IMR-90 (cell line): ENCODE results near the gene CCDC7. TPM values are rescaled to one million over a fixed set of nuclear protein-coding genes. Genes with fewer than 3 reads are reported as not detected.

Experiments used
- ATAC-seq: fragments of 200-7000 bp; cut with Tn5 transposase; 2 replicates; pipeline ENCODE4 v1.9.1; 2020; ENCODE audit warnings: low read depth, mild to moderate bottlenecking, moderate library complexity
- BruUV-seq: library from RNA; stranded (reverse); fragments of 400-500 nt; replicated peaks from 2 replicates; lab custom pipeline; 2021; lab: Mats Ljungman, UMichigan
- CTCF ChIA-PET: fragments of 300-600 bp; formaldehyde crosslinking; extraction: SDS; loops from one replicate; lab custom pipeline; 2021; ENCODE audit warnings: antibody characterized with exemption; lab: Yijun Ruan, JAX
- POLR2A ChIA-PET: fragments of 300-600 bp; sonication (Branson Sonifier 250); formaldehyde crosslinking; loops from one replicate; lab custom pipeline; 2022; ENCODE audit warnings: antibody characterized with exemption; ENCODE audit not compliant: unreplicated experiment; lab: Charles Lee
- DNase-seq: peaks from one replicate; pipeline ENCODE4 v3.0.0; 2013
- H2AFZ ChIP-seq: replicated peaks from 2 replicates; pipeline ENCODE3; 2013; ENCODE audit warnings: low read length, mild to moderate bottlenecking; ENCODE audit not compliant: poor library complexity
- H2AK5ac ChIP-seq: 2 replicates; pipeline ENCODE4 v1.6.1; 2013; ENCODE audit warnings: low read depth, low read length, inconsistent platforms
- H2AK9ac ChIP-seq: replicated peaks from 2 replicates; pipeline ENCODE3; 2013; ENCODE audit warnings: mild to moderate bottlenecking, low read depth, low read length, moderate library complexity; ENCODE audit not compliant: poor library complexity
- H2BK120ac ChIP-seq: 2 replicates; pipeline ENCODE4 v1.6.1; 2013; ENCODE audit warnings: low read depth, low read length, inconsistent platforms
- H2BK15ac ChIP-seq: 3 replicates; pipeline ENCODE4 v1.6.1; 2013; ENCODE audit warnings: low read depth, low read length, inconsistent platforms
- H2BK20ac ChIP-seq: 2 replicates; pipeline ENCODE4 v1.6.1; 2013; ENCODE audit warnings: low read depth, mild to moderate bottlenecking, inconsistent platforms, low read length, moderate library complexity
- H2BK5ac ChIP-seq: 2 replicates; pipeline ENCODE4 v1.6.1; 2013; ENCODE audit warnings: mild to moderate bottlenecking, low read depth, low read length, inconsistent platforms; ENCODE audit not compliant: poor library complexity, severe bottlenecking
- H3K14ac ChIP-seq: replicated peaks from 2 replicates; pipeline ENCODE4 v1.6.1; 2013; ENCODE audit warnings: low read depth, low read length, inconsistent platforms
- H3K18ac ChIP-seq: 2 replicates; pipeline ENCODE4 v1.6.1; 2013; ENCODE audit warnings: low read depth, low read length, control low read depth
- H3K23ac ChIP-seq: 2 replicates; pipeline ENCODE4 v1.6.1; 2013; ENCODE audit warnings: low read depth, low read length, inconsistent platforms
- H3K27ac ChIP-seq: 2 replicates; pipeline ENCODE4 v1.5.1; 2013; ENCODE audit warnings: mild to moderate bottlenecking, control low read depth, low read length; ENCODE audit not compliant: insufficient read depth
- H3K27me3 ChIP-seq: 2 replicates; pipeline ENCODE4 v1.6.1; 2013; ENCODE audit warnings: low read length; ENCODE audit not compliant: control insufficient read depth, insufficient read depth
- H3K36me3 ChIP-seq: 2 replicates; pipeline ENCODE4 v1.6.1; 2013; ENCODE audit warnings: low read length, mixed read lengths; ENCODE audit not compliant: control insufficient read depth, insufficient read depth
- H3K4ac ChIP-seq: 2 replicates; pipeline ENCODE4 v1.6.1; 2013; ENCODE audit warnings: low read depth, low read length, inconsistent platforms
- H3K4me1 ChIP-seq: 2 replicates; pipeline ENCODE4 v1.6.1; 2013; ENCODE audit warnings: low read length, mixed read lengths; ENCODE audit not compliant: control insufficient read depth, insufficient read depth
- H3K4me2 ChIP-seq: 2 replicates; pipeline ENCODE4 v1.6.1; 2013; ENCODE audit warnings: low read depth, mild to moderate bottlenecking, control low read depth, low read length, moderate library complexity
- H3K4me3 ChIP-seq: 2 replicates; pipeline ENCODE4 v1.5.1; 2013; ENCODE audit warnings: low read depth, mild to moderate bottlenecking, control low read depth, low read length, moderate library complexity; ENCODE audit not compliant: insufficient read depth
- H3K56ac ChIP-seq: 2 replicates; pipeline ENCODE4 v1.6.1; 2013; ENCODE audit warnings: low read length, inconsistent platforms; ENCODE audit not compliant: insufficient read depth; ENCODE audit errors: extremely low read depth
- H3K79me1 ChIP-seq, 2 experiments: 2 replicates each; pipeline ENCODE4 v1.6.1; 2013; ENCODE audit warnings: low read length in 2 of 2, inconsistent platforms in 1 of 2, low read depth in 1 of 2
- H3K9ac ChIP-seq: 2 replicates; pipeline ENCODE4 v1.6.1; 2013; ENCODE audit warnings: low read depth, low read length, control low read depth
- H3K9me1 ChIP-seq: 2 replicates; pipeline ENCODE4 v1.6.1; 2013; ENCODE audit warnings: low read length, inconsistent platforms; ENCODE audit not compliant: insufficient read depth
- H3K9me3 ChIP-seq: 2 replicates; pipeline ENCODE4 v1.6.1; 2013; ENCODE audit warnings: low read length; ENCODE audit not compliant: control insufficient read depth, insufficient read depth
- H4K20me1 ChIP-seq: 2 replicates; pipeline ENCODE4 v1.6.1; 2013; ENCODE audit warnings: low read length, inconsistent platforms; ENCODE audit not compliant: insufficient read depth
- H4K5ac ChIP-seq: 2 replicates; pipeline ENCODE4 v1.6.1; 2013; ENCODE audit warnings: mild to moderate bottlenecking, low read depth, low read length, control low read depth
- H4K8ac ChIP-seq, 2 experiments: 2 replicates each; pipeline ENCODE4 v1.6.1; 2013; ENCODE audit warnings: low read depth in 2 of 2, low read length in 2 of 2, control low read depth in 1 of 2, inconsistent platforms in 1 of 2
- H4K91ac ChIP-seq: 2 replicates; pipeline ENCODE4 v1.6.1; 2013; ENCODE audit warnings: low read depth, low read length, inconsistent platforms; ENCODE audit not compliant: insufficient read depth
- RAD21 ChIP-seq: IDR thresholded peaks from 2 replicates; pipeline ENCODE4 v1.6.1; 2012; ENCODE audit warnings: low read length, improper control_type of control experiment
- WGBS, 2 experiments: methylation state at CpG; one replicate each; pipeline versions ENCODE4 v1.1.5 to v1.1.7; 2013; ENCODE audit warnings: missing lambda C conversion rate in 2 of 2; ENCODE audit not compliant: insufficient read length in 1 of 2; ENCODE audit errors: extremely low coverage in 2 of 2; 5-methylcytosine and 5-hydroxymethylcytosine counted together
- dilution Hi-C: fragments of 300-500 bp; cut with HindIII; formaldehyde crosslinking; loops from one replicate; pipeline ENCODE4 v1.14.3; 2018; ENCODE audit warnings: low sequenced_read_pairs; ENCODE audit not compliant: unreplicated experiment
- in situ Hi-C: fragments of 300-500 bp; cut with MboI; formaldehyde crosslinking; loops from 3 replicates; pipeline ENCODE4 v1.14.3; 2019; ENCODE audit warnings: low sequenced_read_pairs, inconsistent platforms, mixed read lengths
- intact Hi-C: fragments of 100-400 bp; cut with micrococcal nuclease; formaldehyde crosslinking; loops from 2 replicates; pipeline ENCODE4 v1.10.0; 2022
- polyA plus RNA-seq, 3 experiments: library from polyadenylated mRNA; depleted of rRNA; stranded (reverse); fragments of >200 nt; gene quantifications; 2 replicates each; pipeline ENCODE4 v1.2.3, GENCODE V29; 2012; ENCODE audit warnings: low replicate concordance in 1 of 3
- total RNA-seq: library from RNA; depleted of rRNA; stranded (reverse); fragments of >200 nt; gene quantifications from 2 replicates; pipeline ENCODE4 v1.2.3, GENCODE V29; 2012

The CCDC7 gene
- total and polyA plus RNA-seq, 2 of the 4 experiments (the other 2 are of a cell fraction): 0.74 to 4.3 TPM

DNA sequence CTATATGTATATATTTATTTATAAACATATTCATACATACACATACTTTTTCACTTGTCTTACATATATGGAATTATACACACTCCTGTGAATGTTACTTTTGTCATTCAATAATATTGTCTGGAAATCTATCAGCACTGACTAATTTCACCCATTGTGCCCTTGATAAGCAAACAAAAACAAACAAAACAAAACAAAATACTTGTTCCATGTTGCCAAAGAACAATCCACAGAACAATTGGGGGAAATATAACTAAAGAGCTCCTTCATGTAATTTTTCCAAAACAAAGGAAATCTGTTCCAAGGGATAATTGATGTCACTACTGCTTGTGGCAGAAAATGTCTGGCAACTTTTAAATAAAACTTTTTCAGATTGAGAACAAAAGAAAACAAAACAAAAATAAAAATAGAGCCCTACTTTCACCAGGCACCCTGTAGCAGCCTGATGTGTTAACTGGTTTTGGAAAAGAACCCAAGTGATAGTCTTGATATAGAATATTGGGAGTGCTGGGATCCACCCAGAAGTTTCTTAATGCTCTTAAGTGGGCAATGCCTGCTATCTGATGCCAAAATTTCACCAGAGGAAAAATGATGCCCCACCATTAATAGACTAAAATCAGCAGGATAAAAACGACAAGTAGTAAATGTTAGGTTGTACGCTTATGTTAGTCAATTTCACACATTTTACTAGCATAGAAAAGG is 34.0 kb upstream of the CCDC7 start:
- H2BK20ac ChIP-seq: no peak overlapping the region
- H2BK15ac ChIP-seq: no peak overlapping the region
- H3K9ac ChIP-seq: no peak overlapping the region
- H2AK5ac ChIP-seq: no peak overlapping the region
- TF ChIP-seq RAD21: no peak
- no peak overlapping the region for H4K5ac ChIP-seq
- no peak overlapping the region for H2AFZ ChIP-seq
- H3K36me3 ChIP-seq: no peaks in the 10 kb centered on the region
- H4K8ac ChIP-seq: no peak overlapping the region
- POLR2A ChIA-PET: no interaction called here
- H3K79me1 ChIP-seq: no peaks in the 10 kb centered on the region
- intact Hi-C loops: no loop called here
- H3K9me3 ChIP-seq: no peaks in the 10 kb centered on the region
- no peak overlapping the region for H4K91ac ChIP-seq
- H2AK9ac ChIP-seq: no peak overlapping the region
- H3K18ac ChIP-seq: no peak overlapping the region
- DNase-seq: no peak
- no peak for ATAC-seq
- H3K23ac ChIP-seq: no peak overlapping the region
- peaks cover 3% of the 10 kb centered on the region; the same call in 1 of the 2 replicates for H3K4me1 ChIP-seq
- in situ Hi-C loops: no loop called here
- H3K9me1 ChIP-seq: no peaks in the 10 kb centered on the region
- no CpG with 5 or more reads among the region's 2 CpGs for WGBS, 2 experiments
- H3K4me2 ChIP-seq: peak overlapping the region; percentile 51; the same call in 1 of the 2 replicates
- no peak overlapping the region for H2BK120ac ChIP-seq
- CTCF ChIA-PET: no interaction called here
- dilution Hi-C loops: no loop called here
- no peak overlapping the region for H3K56ac ChIP-seq
- no peaks in the 10 kb centered on the region for H3K27me3 ChIP-seq
- H3K4me3 ChIP-seq: no peak overlapping the region
- H3K14ac ChIP-seq: no peak overlapping the region
- no peak overlapping the region for H3K27ac ChIP-seq
- BruUV-seq: no TSS peak
- H4K20me1 ChIP-seq: no peaks in the 10 kb centered on the region
- H2BK5ac ChIP-seq: peak overlapping the region; percentile 33
- no peak overlapping the region for H3K4ac ChIP-seq
